GM21619 (cell line): Measurements from ENCODE around the gene SYNE2.

ENCODE experiments used
- ATAC-seq: cut with Tn5 transposase; IDR thresholded peaks from one replicate; pipeline ENCODE4 v1.9.1; 2021; ENCODE audit not compliant: unreplicated experiment

The SYNE2 gene

GRCh38 chr14:64212666-64213065 is 359.9 kb downstream of the SYNE2 start:
- ATAC-seq: no peak

- ATAC-seq: no peak
Observed at GRCh38 chr14:64213086-64213485, 360.3 kb downstream of the SYNE2 start.

- no peak for ATAC-seq
Observed at GRCh38 chr14:64213853-64214570, 361.2 kb downstream of the SYNE2 start.

- no peak for ATAC-seq
Observed at GRCh38 chr14:64215274-64215673, 362.5 kb downstream of the SYNE2 start.

GRCh38 chr14:64215978-64216377 is 363.2 kb downstream of the SYNE2 start:
- no peak for ATAC-seq

- peak; percentile 52 for ATAC-seq
Observed at GRCh38 chr14:64217308-64217707, 364.5 kb downstream of the SYNE2 start.

GRCh38 chr14:64217834-64218233 is 365.0 kb downstream of the SYNE2 start:
- peak; percentile 5 for ATAC-seq

DNA sequence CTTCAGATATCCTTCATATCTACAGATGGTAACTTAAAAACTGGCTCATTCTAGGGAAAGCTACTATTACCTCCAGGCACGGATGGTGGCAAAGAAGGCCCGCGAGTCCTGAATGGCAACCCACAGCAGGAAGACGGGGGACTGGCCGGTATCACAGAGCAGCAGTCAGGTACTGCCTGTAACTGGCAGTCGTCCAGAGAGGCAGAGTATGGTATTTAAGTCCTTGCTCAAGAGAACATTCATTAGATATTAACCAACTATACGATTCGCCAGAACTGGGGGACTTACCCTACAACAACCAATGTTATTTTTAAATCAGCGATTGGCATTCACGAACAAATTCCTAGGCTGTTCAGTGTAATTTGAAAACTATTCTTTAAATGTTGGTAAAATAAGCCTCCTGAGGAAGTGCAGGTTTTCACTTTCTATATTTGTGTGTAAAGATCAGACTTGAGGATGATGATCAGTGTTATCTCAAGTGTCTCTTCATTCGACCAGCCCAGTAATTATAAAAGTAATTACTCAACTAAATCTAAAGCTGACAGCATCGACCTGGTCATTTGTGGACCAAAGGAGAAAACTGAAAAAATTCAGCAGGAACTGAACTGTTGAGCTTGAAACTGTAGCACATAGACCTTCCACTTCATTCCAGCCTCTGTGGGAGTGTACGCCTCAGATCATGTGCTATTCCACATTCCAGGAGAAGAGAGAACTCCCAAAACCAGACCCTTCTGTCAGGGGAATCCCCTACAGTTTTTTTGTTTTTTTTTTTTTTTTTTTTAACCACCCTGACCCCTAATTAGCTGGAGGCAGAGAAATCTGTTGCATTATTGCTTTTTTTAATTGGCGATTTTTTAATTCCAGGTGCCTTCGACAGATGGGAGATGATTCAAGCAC is 365.8 kb downstream of the SYNE2 start:
- ATAC-seq: no peak

DNA sequence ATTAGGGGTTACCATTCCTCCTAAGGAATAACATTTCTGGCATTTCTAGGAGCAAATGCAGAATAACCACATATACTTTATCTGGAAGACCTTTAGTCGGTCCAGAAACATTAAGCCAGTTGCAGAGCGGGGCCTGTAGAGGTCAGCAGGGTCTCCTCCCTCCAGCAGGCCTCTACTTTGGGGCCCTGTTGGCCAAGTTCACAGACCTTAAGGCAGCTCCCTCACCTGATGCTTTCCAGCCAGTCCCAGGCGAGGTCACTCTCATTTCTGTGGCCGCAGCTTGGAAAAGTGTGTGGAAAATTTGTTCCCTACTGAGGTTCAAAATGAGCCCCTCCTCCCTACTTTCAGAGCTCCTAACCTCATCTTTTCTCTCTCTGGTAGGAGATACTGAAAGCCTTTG is 367.3 kb downstream of the SYNE2 start:
- ATAC-seq: no peak

DNA sequence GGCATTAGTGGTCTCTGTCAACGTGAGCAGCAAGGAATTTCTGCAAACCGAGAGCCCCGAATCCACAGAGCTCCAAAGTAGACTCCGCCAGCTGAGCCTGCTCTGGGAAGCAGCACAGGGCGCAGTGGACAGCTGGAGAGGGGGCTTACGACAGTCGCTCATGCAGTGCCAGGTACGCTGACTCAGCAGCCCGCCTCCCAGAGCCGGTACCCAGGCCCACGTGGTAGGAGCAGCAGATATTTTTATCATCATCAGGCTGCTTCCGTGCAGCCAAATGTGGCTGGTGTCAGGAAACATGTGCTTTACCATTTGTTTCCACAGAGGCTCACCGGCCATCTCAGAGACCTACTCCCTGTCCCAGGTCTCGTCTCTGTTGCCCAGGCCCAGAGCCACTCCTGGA is 367.7 kb downstream of the SYNE2 start:
- ATAC-seq: no peak

DNA sequence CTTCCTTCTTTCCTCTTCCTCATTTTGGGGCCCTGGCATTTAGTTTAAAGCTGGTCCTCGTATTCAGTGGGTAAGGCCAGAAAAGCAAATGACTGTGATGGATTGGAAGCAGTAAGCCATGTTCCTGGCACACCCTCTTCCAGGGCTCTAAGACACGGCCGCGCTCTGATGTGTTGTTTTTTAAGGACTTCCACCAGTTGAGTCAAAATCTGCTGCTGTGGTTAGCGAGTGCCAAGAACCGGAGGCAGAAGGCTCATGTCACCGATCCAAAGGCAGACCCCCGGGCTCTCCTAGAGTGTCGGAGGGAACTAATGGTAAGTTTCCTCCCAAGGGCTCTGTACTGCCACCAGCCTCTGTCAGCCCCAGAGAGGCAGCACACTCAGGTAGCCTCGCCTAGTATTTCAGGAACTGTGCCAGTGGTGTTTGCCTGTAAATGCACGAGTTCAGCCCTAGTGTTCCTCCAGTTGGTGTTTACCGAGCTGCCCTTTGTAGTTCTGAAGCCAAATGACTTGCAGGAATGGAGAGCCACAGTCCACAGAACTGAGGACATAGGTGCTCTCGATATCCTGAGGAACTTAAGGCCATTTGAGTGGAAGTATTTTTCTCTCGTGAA is 368.7 kb downstream of the SYNE2 start:
- no peak for ATAC-seq

GRCh38 chr14:64225151-64225757 is 372.4 kb downstream of the SYNE2 start:
- ATAC-seq: no peak

DNA sequence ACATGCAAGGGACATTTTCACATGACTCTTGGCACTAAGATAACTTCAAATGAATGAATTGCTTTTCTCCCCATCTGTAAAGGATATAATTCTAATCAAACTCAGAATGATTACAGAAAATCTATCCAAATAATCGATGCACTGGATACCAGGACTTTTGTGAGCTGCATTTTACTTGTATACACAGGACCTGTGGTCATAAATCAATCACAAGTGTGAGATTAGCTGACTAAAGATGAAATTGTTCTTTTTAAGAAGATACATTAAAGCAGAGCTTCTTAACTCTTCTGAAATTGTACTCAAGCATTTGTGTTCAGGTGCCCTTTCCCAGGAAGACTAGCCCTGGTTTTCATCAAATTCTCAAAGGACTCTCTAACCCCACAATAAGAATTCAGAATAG is 375.1 kb downstream of the SYNE2 start:
- no peak for ATAC-seq

DNA sequence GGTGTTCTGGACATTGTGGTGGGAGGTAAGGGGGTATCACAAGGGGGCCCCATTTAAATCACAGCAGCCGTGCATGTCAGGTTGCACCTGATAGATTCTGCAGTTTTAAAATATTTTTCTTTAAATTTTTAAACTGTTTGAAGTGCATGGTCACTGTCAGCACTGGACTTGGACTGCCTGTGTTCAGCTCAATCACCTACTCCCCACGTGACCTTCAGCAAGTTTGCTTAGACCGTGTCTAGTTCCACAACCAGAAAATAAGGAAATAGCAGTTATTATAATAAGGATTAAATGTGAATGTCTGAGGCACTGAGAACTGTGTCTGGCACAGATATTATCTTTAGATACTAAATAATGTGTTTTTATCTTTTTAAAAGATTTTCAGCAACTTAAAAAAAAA is 376.7 kb downstream of the SYNE2 start:
- ATAC-seq: no peak

GRCh38 chr14:64232095-64232838 is 379.5 kb downstream of the SYNE2 start:
- ATAC-seq: no peak

DNA sequence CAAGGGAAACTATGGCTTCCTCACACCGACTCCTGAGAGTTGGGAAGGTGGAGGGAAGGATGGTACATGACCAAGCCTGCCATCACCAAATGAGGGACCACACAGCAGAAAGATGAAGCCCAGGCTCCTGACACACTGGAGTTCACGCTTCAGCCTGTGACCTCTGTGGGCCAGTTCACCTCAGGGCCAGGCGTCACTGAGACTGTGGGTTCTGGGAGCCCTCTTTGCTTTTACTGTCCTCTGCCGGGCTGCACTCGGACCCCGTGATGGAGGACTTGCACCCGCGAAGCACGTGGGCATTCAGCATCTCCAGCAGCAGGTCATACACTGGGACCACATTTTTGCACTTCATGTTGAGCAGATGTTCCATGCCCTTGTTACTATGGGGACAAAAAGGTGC is 380.1 kb downstream of the SYNE2 start:
- ATAC-seq: no peak

- ATAC-seq: no peak
Observed at GRCh38 chr14:64233531-64234190, 380.9 kb downstream of the SYNE2 start.

GRCh38 chr14:64234877-64235651 is 382.3 kb downstream of the SYNE2 start:
- ATAC-seq: peak; percentile 3
